B cell (primary cell): Measurements from ENCODE around the gene SH3RF1. TPM values are rescaled to one million over a fixed set of nuclear protein-coding genes. Genes with fewer than 3 reads are reported as not detected.
A peak's percentile ranks its signal among the peaks of the same experiment; 100 is the strongest.

Experiments used
- ATAC-seq: fragments of 200-7000 bp; cut with Tn5 transposase; one replicate; pipeline ENCODE4 v1.10.0; 2021; ENCODE audit warnings: low read depth, mild to moderate bottlenecking, moderate number of reproducible peaks, moderate library complexity
- CTCF ChIA-PET: fragments of 350-600 bp; sonication (Branson Sonifier 250); formaldehyde crosslinking; loops from one replicate; lab custom pipeline; 2021; ENCODE audit warnings: antibody characterized with exemption, inconsistent platforms; lab: Charles Lee
- POLR2A ChIA-PET: fragments of 350-600 bp; sonication (Branson Sonifier 250); formaldehyde crosslinking; loops from one replicate; lab custom pipeline; 2021; ENCODE audit warnings: antibody characterized with exemption; lab: Charles Lee
- DNase-seq: peaks from one replicate; pipeline ENCODE4 v3.0.0; 2013
- H2AFZ ChIP-seq: 2 replicates; pipeline ENCODE4 v1.6.1; 2012; ENCODE audit warnings: mild to moderate bottlenecking, low read depth, low read length; ENCODE audit not compliant: insufficient read depth, poor library complexity, severe bottlenecking
- H3K27ac ChIP-seq, 2 donors: 1 replicate in 1 of 2; 2 replicates in 1 of 2; pipeline ENCODE4 v1.5.1; 2012 to 2013; ENCODE audit warnings: low read length in 2 of 2, mild to moderate bottlenecking in 2 of 2, moderate library complexity in 1 of 2
- H3K27me3 ChIP-seq, 4 experiments: fragments of 200-600 bp in 1 of 4; sonication (generic) in 1 of 4; replicated peaks in 1 of 4; 1 replicate in 2 of 4; 2 replicates in 2 of 4; pipeline versions ENCODE4 v1.6.1 to v1.7.0; 2013 to 2016; ENCODE audit warnings: low read length in 3 of 4, mild to moderate bottlenecking in 2 of 4, mixed read lengths in 1 of 4, moderate library complexity in 1 of 4; ENCODE audit not compliant: insufficient read depth in 4 of 4, control insufficient read depth in 3 of 4; ENCODE audit errors: control extremely low read depth in 1 of 4
- H3K36me3 ChIP-seq, 2 experiments: replicated peaks in 1 of 2; 1 replicate in 1 of 2; 2 replicates in 1 of 2; pipeline versions ENCODE4 v1.6.1 to v1.7.1; 2013; ENCODE audit warnings: low read length in 1 of 2; ENCODE audit not compliant: insufficient read depth in 2 of 2, control insufficient read depth in 1 of 2; ENCODE audit errors: control extremely low read depth in 1 of 2, extremely low read depth in 1 of 2
- H3K4me1 ChIP-seq, 2 donors: fragments of 200-600 bp in 1 of 2; sonication (generic) in 1 of 2; 1 replicate in 1 of 2; 2 replicates in 1 of 2; pipeline versions ENCODE4 v1.5.1 to v1.6.1; 2013 to 2017; ENCODE audit warnings: low read length in 2 of 2; ENCODE audit not compliant: control insufficient read depth in 2 of 2, insufficient read depth in 2 of 2
- H3K4me2 ChIP-seq: replicated peaks from 2 replicates; pipeline ENCODE3; 2012; ENCODE audit warnings: mild to moderate bottlenecking, low read depth, low read length; ENCODE audit not compliant: poor library complexity, severe bottlenecking
- H3K4me3 ChIP-seq, 5 experiments: fragments of 200-600 bp in 1 of 5; sonication (generic) in 1 of 5; 1 replicate in 3 of 5; 2 replicates in 2 of 5; pipeline versions ENCODE4 v1.5.1 to v1.7.0; 2011 to 2016; ENCODE audit warnings: low read length in 4 of 5, mild to moderate bottlenecking in 4 of 5, low read depth in 2 of 5, control low read depth in 1 of 5, moderate library complexity in 1 of 5; ENCODE audit not compliant: insufficient read depth in 1 of 5; ENCODE audit errors: control extremely low read depth in 1 of 5, extremely low read depth in 1 of 5
- H3K79me2 ChIP-seq: fragments of 200-600 bp; sonication (generic); one replicate; pipeline ENCODE4 v1.6.0; 2016; ENCODE audit warnings: low read length; ENCODE audit not compliant: control insufficient read depth, insufficient read depth
- H3K9ac ChIP-seq: fragments of 200-600 bp; sonication (generic); 2 replicates; pipeline ENCODE4 v1.6.1; 2017; ENCODE audit warnings: mild to moderate bottlenecking, low read length, moderate library complexity
- H3K9me3 ChIP-seq, 3 donors: one replicate each; pipeline versions ENCODE4 v1.6.1 to v1.7.1; 2013; ENCODE audit warnings: low read length in 2 of 3; ENCODE audit not compliant: control insufficient read depth in 2 of 3, insufficient read depth in 1 of 3; ENCODE audit errors: control extremely low read depth in 1 of 3
- H4K20me1 ChIP-seq: 2 replicates; pipeline ENCODE4 v1.6.0; 2012; ENCODE audit warnings: mild to moderate bottlenecking, low read length; ENCODE audit not compliant: insufficient read depth, control insufficient read depth, poor library complexity, severe bottlenecking
- H3K27ac Mint-ChIP-seq: one replicate; pipeline ENCODE4 v1.8.0; 2021; ENCODE audit warnings: mixed read lengths
- H3K27me3 Mint-ChIP-seq: one replicate; pipeline ENCODE4 v1.8.0; 2021; ENCODE audit warnings: mixed read lengths
- H3K4me1 Mint-ChIP-seq: one replicate; pipeline ENCODE4 v1.8.0; 2021; ENCODE audit warnings: mixed read lengths
- H3K4me3 Mint-ChIP-seq: one replicate; pipeline ENCODE4 v1.8.0; 2021; ENCODE audit warnings: mixed read lengths
- H3K9me3 Mint-ChIP-seq: one replicate; pipeline ENCODE4 v1.8.0; 2022; ENCODE audit warnings: mixed read lengths; ENCODE audit not compliant: insufficient read depth
- EZH2 ChIP-seq: IDR thresholded peaks from 2 replicates; pipeline ENCODE4 v1.6.1; 2012; ENCODE audit warnings: borderline replicate concordance, low read depth, mild to moderate bottlenecking, moderate library complexity, low read length; ENCODE audit not compliant: insufficient read depth, poor library complexity, severe bottlenecking
- WGBS: methylation state at CpG from one replicate; pipeline ENCODE4 v1.1.5; 2013; ENCODE audit warnings: missing lambda C conversion rate; ENCODE audit not compliant: insufficient coverage; 5-methylcytosine and 5-hydroxymethylcytosine counted together
- intact Hi-C: fragments of 100-400 bp; cut with micrococcal nuclease; formaldehyde crosslinking; loops from one replicate; pipeline ENCODE4 v1.10.0; 2022
- polyA plus RNA-seq: library from polyadenylated mRNA; depleted of rRNA; stranded (reverse); fragments of >200 nt; gene quantifications from 2 replicates; pipeline ENCODE4 v1.2.3, GENCODE V29; 2012
- total RNA-seq, 2 donors: library from RNA; stranded (reverse); fragments of 120-200 nt in 1 of 2; gene quantifications; 1 replicate in 1 of 2; 2 replicates in 1 of 2; pipeline versions ENCODE4 v1.2.3 to v1.2.4, GENCODE V29; 2013 to 2022
- TF ChIP-seq, protein P1 (sequence below): fragments of 200-600 bp; IDR thresholded peaks from one replicate; pipeline ENCODE4 v1.8.0; 2022; ENCODE audit warnings: antibody characterized with exemption, mild to moderate bottlenecking

The SH3RF1 gene
- total and polyA plus RNA-seq, 2 donors (not counting 1 experiment from before 2014, with no cell fraction given), result 2.0 to 5.4 TPM

DNA sequence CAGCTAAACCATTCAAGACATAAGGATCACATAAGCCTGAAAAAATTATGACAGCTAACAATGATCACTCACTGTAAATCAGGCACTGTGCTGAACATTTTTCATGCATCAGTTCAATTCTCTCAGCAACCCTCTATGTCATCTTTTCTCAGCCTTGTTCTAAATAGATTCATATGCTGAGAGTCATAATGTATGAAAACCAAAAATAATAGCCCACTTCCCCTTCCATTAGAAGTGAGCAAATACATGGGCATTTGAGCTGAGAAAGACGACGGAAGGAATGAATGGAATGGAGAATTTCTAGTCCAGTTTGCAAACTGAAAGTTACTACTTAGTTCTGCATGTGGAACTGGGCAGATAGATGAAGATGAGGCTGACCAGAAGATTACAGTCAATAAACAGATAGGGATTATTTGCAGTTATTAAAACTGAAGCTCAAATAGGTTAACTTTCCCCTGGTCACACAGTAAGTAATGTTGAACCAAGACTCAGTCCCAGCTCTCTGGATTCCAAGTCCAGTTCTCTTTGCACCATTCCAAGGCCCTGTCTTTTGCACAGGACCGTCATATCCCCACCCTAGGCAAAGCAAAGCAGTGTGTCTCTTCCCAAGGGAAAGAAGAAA, 1.6 kb upstream of the SH3RF1 start:
- WGBS, result 8% methylated on average over 2 of the region's 3 CpGs
- TF ChIP-seq, protein P1, sequence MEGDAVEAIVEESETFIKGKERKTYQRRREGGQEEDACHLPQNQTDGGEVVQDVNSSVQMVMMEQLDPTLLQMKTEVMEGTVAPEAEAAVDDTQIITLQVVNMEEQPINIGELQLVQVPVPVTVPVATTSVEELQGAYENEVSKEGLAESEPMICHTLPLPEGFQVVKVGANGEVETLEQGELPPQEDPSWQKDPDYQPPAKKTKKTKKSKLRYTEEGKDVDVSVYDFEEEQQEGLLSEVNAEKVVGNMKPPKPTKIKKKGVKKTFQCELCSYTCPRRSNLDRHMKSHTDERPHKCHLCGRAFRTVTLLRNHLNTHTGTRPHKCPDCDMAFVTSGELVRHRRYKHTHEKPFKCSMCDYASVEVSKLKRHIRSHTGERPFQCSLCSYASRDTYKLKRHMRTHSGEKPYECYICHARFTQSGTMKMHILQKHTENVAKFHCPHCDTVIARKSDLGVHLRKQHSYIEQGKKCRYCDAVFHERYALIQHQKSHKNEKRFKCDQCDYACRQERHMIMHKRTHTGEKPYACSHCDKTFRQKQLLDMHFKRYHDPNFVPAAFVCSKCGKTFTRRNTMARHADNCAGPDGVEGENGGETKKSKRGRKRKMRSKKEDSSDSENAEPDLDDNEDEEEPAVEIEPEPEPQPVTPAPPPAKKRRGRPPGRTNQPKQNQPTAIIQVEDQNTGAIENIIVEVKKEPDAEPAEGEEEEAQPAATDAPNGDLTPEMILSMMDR, result no peak
- TF ChIP-seq EZH2, result no peak
- ATAC-seq (peak; percentile 23), DNase-seq (peak; percentile 36)
- Histone ChIP-seq H3K9me3 (no peaks in the 10 kb centered on the region), H3K79me2 (no peaks in the 10 kb centered on the region), H3K27me3 (peaks cover 0 to 7% (median 0%) of the 10 kb centered on the region in 4 experiments), H3K9ac (no peak overlapping the region), H3K36me3 (no peaks in the 10 kb centered on the region), H4K20me1 (no peaks in the 10 kb centered on the region), H2AFZ (peak overlapping the region; percentile 1), H3K27ac (no peak overlapping the region), H3K4me1 (peaks cover 23 to 27% of the 10 kb centered on the region in 2 donors), H3K4me2 (peak overlapping the region; percentile 98), H3K4me3 (no peak overlapping the region)
- Mint-ChIP-seq H3K27ac (peak overlapping the region; percentile 0), H3K4me3 (peak overlapping the region; percentile 94), H3K27me3 (no peaks in the 10 kb centered on the region), H3K9me3 (no peaks in the 10 kb centered on the region), H3K4me1 (peaks cover 28% of the 10 kb centered on the region)
- intact Hi-C loops, result loop anchor here (10.0 kb wide), 1 partner anchor 342 kb away; the partner anchor contains the start of gene NEK1
- CTCF ChIA-PET, result interaction anchor here (0.8 to 1.0 kb wide), 2 partner anchors 10 to 189 kb away, joined by 3 read pairs; no protein-coding TSS in a partner anchor
- POLR2A ChIA-PET, result interaction anchor here (0.9 kb wide), 1 partner anchor 9 kb away, joined by 6 read pairs; no protein-coding TSS in a partner anchor

DNA sequence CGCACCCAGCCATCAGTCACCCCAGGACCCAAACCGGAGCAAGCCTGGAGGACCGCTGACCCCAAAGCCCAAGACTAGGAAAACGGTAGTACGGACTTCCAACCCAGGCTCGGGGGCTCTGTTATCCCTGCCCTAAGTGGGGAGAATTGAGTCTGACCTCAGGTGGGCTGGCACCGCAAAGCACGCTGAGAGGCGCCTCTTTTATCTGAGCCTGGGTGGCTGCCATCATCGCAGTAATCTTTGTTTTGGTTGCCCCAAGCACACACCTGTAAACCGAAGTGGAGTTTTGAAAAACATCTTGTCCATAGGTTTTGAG, 894 bp upstream of the SH3RF1 start:
- ChIA-PET POLR2A (no interaction called here), CTCF (interaction anchor here (0.8 kb wide), 1 partner anchor 189 kb away, joined by 3 read pairs; no protein-coding TSS in a partner anchor)
- H3K79me2 ChIP-seq, result no peaks in the 10 kb centered on the region
- H3K36me3 ChIP-seq, result no peaks in the 10 kb centered on the region
- Mint-ChIP-seq H3K27me3 (no peaks in the 10 kb centered on the region), H3K9me3 (no peaks in the 10 kb centered on the region), H3K4me1 (peaks cover 28% of the 10 kb centered on the region), H3K4me3 (peak overlapping the region; percentile 94), H3K27ac (peak overlapping the region; percentile 0)
- DNase-seq (peak; percentile 35), ATAC-seq (no peak)
- intact Hi-C loops, result loop anchor here (2.0 to 10.0 kb wide), 2 partner anchors 261 to 343 kb away; partner anchors contain the start of genes CBR4 and NEK1
- peak overlapping the region; percentile 98 for H3K4me2 ChIP-seq
- H2AFZ ChIP-seq, result peak overlapping the region; percentile 89
- no peak overlapping the region for H3K27ac ChIP-seq
- peak overlapping the region in 4 of 5 experiments; percentile 65 to 90 (median 78) for H3K4me3 ChIP-seq
- TF ChIP-seq EZH2, result no peak
- TF ChIP-seq, protein P1, result no peak
- H3K27me3 ChIP-seq, result peaks cover 0 to 7% (median 0%) of the 10 kb centered on the region in 4 experiments
- WGBS, result 14% methylated on average over 6 of the region's 11 CpGs
- H3K4me1 ChIP-seq, result peaks cover 23 to 27% of the 10 kb centered on the region in 2 donors
- H4K20me1 ChIP-seq, result no peaks in the 10 kb centered on the region
- peak overlapping the region; percentile 84 for H3K9ac ChIP-seq
- H3K9me3 ChIP-seq, result no peaks in the 10 kb centered on the region
